Common myeloid progenitor, CD34-positive (primary cell): ENCODE data around the gene TSPAN3. TPM values are rescaled to one million over a fixed set of nuclear protein-coding genes. Genes with fewer than 3 reads are reported as not detected.
A peak's percentile ranks its signal among the peaks of the same experiment; 100 is the strongest.

ENCODE experiments used
- CTCF ChIA-PET: fragments of 350-600 bp; sonication (Branson Sonifier 250); formaldehyde crosslinking; loops from one replicate; lab custom pipeline; 2021; ENCODE audit warnings: antibody characterized with exemption; lab: Charles Lee
- POLR2A ChIA-PET: fragments of 350-600 bp; sonication (Branson Sonifier 250); formaldehyde crosslinking; loops from one replicate; lab custom pipeline; 2021; ENCODE audit warnings: antibody characterized with exemption; lab: Charles Lee
- DNase-seq, 3 donors: peaks; one replicate each; pipeline versions ENCODE4 v3.0.0 to v3.0.0-alpha.2; 2013
- H3K27ac ChIP-seq, 2 experiments: 1 replicate in 1 of 2; 2 replicates in 1 of 2; pipeline ENCODE4 v1.7.0; 2013; ENCODE audit warnings: inconsistent platforms in 2 of 2, low read length in 2 of 2, mild to moderate bottlenecking in 2 of 2, low read depth in 1 of 2, moderate library complexity in 1 of 2; ENCODE audit not compliant: severe bottlenecking in 2 of 2, insufficient read depth in 1 of 2, poor library complexity in 1 of 2
- H3K27me3 ChIP-seq, 5 experiments: replicated peaks in 2 of 5; 1 replicate in 3 of 5; 2 replicates in 2 of 5; pipeline versions ENCODE4 v1.6.1 to v1.7.0; 2013; ENCODE audit warnings: low read length in 4 of 5, mild to moderate bottlenecking in 2 of 5, moderate library complexity in 2 of 5, inconsistent platforms in 1 of 5; ENCODE audit not compliant: insufficient read depth in 5 of 5, control insufficient read depth in 4 of 5
- H3K36me3 ChIP-seq, 4 experiments: 1 replicate in 2 of 4; 2 replicates in 2 of 4; pipeline versions ENCODE4 v1.6.1 to v1.7.0; 2013; ENCODE audit warnings: low read length in 3 of 4, control low read depth in 1 of 4, mild to moderate bottlenecking in 1 of 4; ENCODE audit not compliant: control insufficient read depth in 4 of 4, insufficient read depth in 4 of 4
- H3K4me1 ChIP-seq, 4 experiments: 1 replicate in 3 of 4; 2 replicates in 1 of 4; pipeline versions ENCODE4 v1.6.1 to v1.7.1; 2013; ENCODE audit warnings: low read length in 3 of 4, mild to moderate bottlenecking in 3 of 4, control low read depth in 1 of 4, inconsistent platforms in 1 of 4, moderate library complexity in 1 of 4; ENCODE audit not compliant: control insufficient read depth in 4 of 4, insufficient read depth in 4 of 4; ENCODE audit errors: control extremely low read depth in 1 of 4
- H3K4me3 ChIP-seq, 7 experiments: 1 replicate in 4 of 7; 2 replicates in 3 of 7; pipeline versions ENCODE4 v1.5.1 to v1.7.0; 2013; ENCODE audit warnings: mild to moderate bottlenecking in 7 of 7, low read length in 6 of 7, moderate library complexity in 6 of 7, inconsistent platforms in 2 of 7, low read depth in 2 of 7, control low read depth in 1 of 7; ENCODE audit not compliant: insufficient read depth in 4 of 7, control insufficient read depth in 1 of 7; ENCODE audit errors: extremely low read depth in 1 of 7
- H3K9me3 ChIP-seq, 5 experiments: 1 replicate in 4 of 5; 2 replicates in 1 of 5; pipeline versions ENCODE4 v1.6.1 to v1.7.1; 2013; ENCODE audit warnings: low read length in 4 of 5, mild to moderate bottlenecking in 2 of 5, inconsistent platforms in 1 of 5, low read depth in 1 of 5, moderate library complexity in 1 of 5; ENCODE audit not compliant: control insufficient read depth in 4 of 5, insufficient read depth in 2 of 5; ENCODE audit errors: control extremely low read depth in 1 of 5
- WGBS: methylation state at CpG from one replicate; pipeline ENCODE4 v1.1.5; 2013; ENCODE audit not compliant: insufficient coverage; 5-methylcytosine and 5-hydroxymethylcytosine counted together
- polyA plus RNA-seq: library from polyadenylated mRNA; unstranded; fragments of 120-200 nt; gene quantifications from one replicate; pipeline ENCODE4 v1.2.1, GENCODE V29; 2013

Gene TSPAN3
- 168 TPM for polyA plus RNA-seq

GRCh38 chr15:77070495-77071304, at the start of gene TSPAN3:
Gene TSPAN3, minus strand, starts transcription at chr15:77071109. Its CDS starts 155 bp downstream, at chr15:77070954.
- Histone ChIP-seq H3K27ac (peak within 1 kb of the TSS; percentile 68 to 81), H3K4me3 (peak within 1 kb of the TSS; percentile 73 to 92 (median 89)), H3K27me3 (no peaks in the 10 kb centered on the region), H3K36me3 (peaks cover 0 to 4% (median 0%) of the 10 kb centered on the region in 4 experiments), H3K9me3 (no peaks in the 10 kb centered on the region), H3K4me1 (peaks cover 23 to 32% (median 26%) of the 10 kb centered on the region in 4 experiments)
- ChIA-PET POLR2A (interaction anchor here (0.7 kb wide), 1 partner anchor 10 kb away, joined by 3 read pairs; no protein-coding TSS in a partner anchor), CTCF (interaction anchor here (0.9 kb wide), 1 partner anchor 9 kb away, joined by 3 read pairs; no protein-coding TSS in a partner anchor)
- peak; percentile 92 to 96 (median 95) for DNase-seq
- WGBS, result under 1% methylated on average over 71 of the region's 97 CpGs

- Histone ChIP-seq H3K27me3 (no peaks in the 10 kb centered on the region), H3K9me3 (no peaks in the 10 kb centered on the region), H3K36me3 (no peaks in the 10 kb centered on the region), H3K4me3 (no peak overlapping the region), H3K4me1 (peaks cover 0 to 9% (median 1%) of the 10 kb centered on the region in 4 experiments), H3K27ac (no peak overlapping the region)
- POLR2A ChIA-PET, result no interaction called here
- 97% methylated on average over 4 of the region's 4 CpGs for WGBS
- no peak for DNase-seq
- CTCF ChIA-PET, result interaction anchor here (0.9 to 6.2 kb wide), 7 partner anchors 11 to 430 kb away, joined by 3 to 43 read pairs (median 17); no protein-coding TSS in a partner anchor
Observed at GRCh38 chr15:77120576-77120975, 49.7 kb upstream of the TSPAN3 start.

- no peak for DNase-seq
- CTCF ChIA-PET, result interaction anchor here (1.2 to 6.2 kb wide), 18 partner anchors 11 to 456 kb away, joined by 3 to 43 read pairs (median 6); no protein-coding TSS in a partner anchor
- POLR2A ChIA-PET, result no interaction called here
- no peaks in the 10 kb centered on the region for H3K9me3 ChIP-seq
- H3K27me3 ChIP-seq, result no peaks in the 10 kb centered on the region
- H3K36me3 ChIP-seq, result peaks cover 0 to 6% (median under 1%) of the 10 kb centered on the region in 4 experiments
- WGBS, result 100% methylated on average over 1 of the region's 1 CpG
- peaks cover 0 to 9% (median 1%) of the 10 kb centered on the region in 4 experiments for H3K4me1 ChIP-seq
- H3K27ac ChIP-seq, result no peak overlapping the region
- no peak overlapping the region for H3K4me3 ChIP-seq
Observed at GRCh38 chr15:77119446-77119845, 48.5 kb upstream of the TSPAN3 start.

- Histone ChIP-seq H3K36me3 (peaks cover 0 to 9% (median 4%) of the 10 kb centered on the region in 4 experiments), H3K4me3 (no peak overlapping the region), H3K27ac (no peak overlapping the region), H3K4me1 (peaks cover 0 to 4% (median 1%) of the 10 kb centered on the region in 4 experiments), H3K27me3 (no peaks in the 10 kb centered on the region), H3K9me3 (no peaks in the 10 kb centered on the region)
- ChIA-PET POLR2A (interaction anchor here (0.8 kb wide), 1 partner anchor 424 kb away, joined by 3 read pairs; no protein-coding TSS in a partner anchor), CTCF (interaction anchor here (0.8 to 6.2 kb wide), 23 partner anchors 10 to 456 kb away, joined by 3 to 43 read pairs (median 5); no protein-coding TSS in a partner anchor)
- WGBS, result 32% methylated on average over 2 of the region's 3 CpGs
- peak; percentile 70 to 86 (median 81) for DNase-seq
Observed at GRCh38 chr15:77118882-77119321, 48.0 kb upstream of the TSPAN3 start.

- H3K4me1 ChIP-seq, result peaks cover 0 to 3% (median 1%) of the 10 kb centered on the region in 4 experiments
- no peak for DNase-seq
- ChIA-PET POLR2A (no interaction called here), CTCF (interaction anchor here (0.5 to 1.0 kb wide), 2 partner anchors 363 to 391 kb away, joined by 3 read pairs; no protein-coding TSS in a partner anchor)
- H3K36me3 ChIP-seq, result peaks cover 0 to 10% (median 6%) of the 10 kb centered on the region in 4 experiments
- H3K9me3 ChIP-seq, result no peaks in the 10 kb centered on the region
- WGBS, result 100% methylated on average over 3 of the region's 4 CpGs
- H3K4me3 ChIP-seq, result no peak overlapping the region
- no peaks in the 10 kb centered on the region for H3K27me3 ChIP-seq
- no peak overlapping the region for H3K27ac ChIP-seq
Observed at GRCh38 chr15:77115179-77115578, 44.3 kb upstream of the TSPAN3 start.

- no peak for DNase-seq
- H3K27ac ChIP-seq, result no peak overlapping the region
- H3K9me3 ChIP-seq, result no peaks in the 10 kb centered on the region
- H3K36me3 ChIP-seq, result peaks cover 0 to 10% (median 6%) of the 10 kb centered on the region in 4 experiments
- POLR2A ChIA-PET, result no interaction called here
- H3K4me1 ChIP-seq, result no peaks in the 10 kb centered on the region
- no peak overlapping the region for H3K4me3 ChIP-seq
- WGBS, result 100% methylated on average over 2 of the region's 2 CpGs
- no peaks in the 10 kb centered on the region for H3K27me3 ChIP-seq
- CTCF ChIA-PET, result interaction anchor here (1.1 to 2.0 kb wide), 3 partner anchors 9 to 430 kb away, joined by 3 to 8 read pairs (median 6); no protein-coding TSS in a partner anchor
Observed at GRCh38 chr15:77112838-77113504, 42.1 kb upstream of the TSPAN3 start.
